HG02884 (cell line): ENCODE data around the gene LAX1.

Experiments
- ATAC-seq: cut with Tn5 transposase; IDR thresholded peaks from one replicate; pipeline ENCODE4 v1.9.1; 2021; ENCODE audit warnings: mild to moderate bottlenecking, moderate library complexity; ENCODE audit not compliant: unreplicated experiment

LAX1 gene

DNA sequence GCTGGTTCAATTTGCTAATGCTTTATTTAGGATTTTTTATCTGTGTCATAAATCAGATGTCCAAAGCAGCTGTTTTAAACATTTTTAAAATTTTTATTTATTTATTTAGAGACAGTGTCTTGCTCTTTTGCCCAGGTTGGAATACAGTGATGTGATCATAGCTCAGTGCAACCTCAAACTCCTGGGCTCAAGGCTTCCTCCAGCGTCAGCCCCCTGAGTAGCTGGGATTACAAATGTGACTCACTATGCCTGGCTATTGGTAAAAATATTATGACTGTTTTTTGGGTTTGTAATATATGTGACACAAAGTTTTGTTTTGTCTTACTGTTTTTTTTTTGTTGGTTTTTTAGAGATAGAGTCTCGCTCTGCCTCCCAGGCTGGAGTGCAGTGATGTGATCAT is 42.2 kb downstream of the LAX1 start:
- ATAC-seq: no peak

DNA sequence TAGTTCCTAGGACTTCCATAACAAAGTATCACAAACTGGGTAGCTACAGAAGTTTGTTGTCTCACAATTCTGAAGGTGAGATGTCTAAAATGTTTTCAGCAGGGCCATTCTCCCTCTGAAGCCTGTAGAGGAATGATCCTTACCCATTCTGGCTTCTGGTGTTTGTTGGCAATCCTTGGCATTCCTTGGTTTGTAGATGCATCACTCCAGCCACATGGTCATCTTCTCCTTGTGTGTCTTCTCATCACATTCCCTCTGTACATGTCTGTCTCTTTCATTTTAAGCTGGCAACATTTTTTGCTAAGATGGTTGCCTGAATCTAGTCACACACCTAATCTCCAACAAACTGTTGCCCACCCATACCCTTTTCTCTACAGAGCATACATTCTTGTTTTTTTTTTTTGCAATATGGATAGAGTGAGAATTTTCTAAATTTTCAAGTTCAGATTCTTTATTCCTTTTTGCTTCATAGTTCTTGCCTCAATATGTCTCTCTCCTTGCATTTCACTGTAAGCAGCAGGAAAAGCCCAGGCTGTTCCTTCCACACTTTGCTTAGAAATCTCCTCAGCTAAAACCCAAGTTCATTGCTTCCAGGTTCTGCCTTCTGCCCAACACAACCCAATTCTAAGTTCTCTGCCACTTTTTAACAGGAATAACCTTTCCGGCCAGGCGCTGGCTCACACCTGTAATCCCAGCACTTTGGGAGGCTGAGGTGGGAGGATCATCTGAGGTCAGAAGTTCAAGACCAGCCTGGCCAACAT is 48.8 kb downstream of the LAX1 start:
- ATAC-seq: no peak

DNA sequence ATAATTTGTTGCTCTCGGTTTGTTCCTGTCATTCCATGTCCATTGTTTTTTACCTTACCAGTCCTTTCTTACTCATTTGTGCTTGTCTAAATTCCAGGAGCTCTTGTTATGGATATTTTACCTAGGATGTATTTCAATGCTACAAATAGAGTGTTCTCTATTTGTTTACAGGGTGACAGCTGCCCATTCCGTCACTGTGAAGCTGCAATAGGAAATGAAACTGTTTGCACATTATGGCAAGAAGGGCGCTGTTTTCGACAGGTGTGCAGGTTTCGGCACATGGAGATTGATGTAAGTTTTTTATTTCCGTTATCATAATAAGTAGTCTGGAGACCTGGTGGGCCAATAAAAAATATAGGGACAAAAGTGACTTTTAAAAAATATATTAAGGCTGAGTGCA is 53.4 kb downstream of the LAX1 start:
- ATAC-seq: no peak

DNA sequence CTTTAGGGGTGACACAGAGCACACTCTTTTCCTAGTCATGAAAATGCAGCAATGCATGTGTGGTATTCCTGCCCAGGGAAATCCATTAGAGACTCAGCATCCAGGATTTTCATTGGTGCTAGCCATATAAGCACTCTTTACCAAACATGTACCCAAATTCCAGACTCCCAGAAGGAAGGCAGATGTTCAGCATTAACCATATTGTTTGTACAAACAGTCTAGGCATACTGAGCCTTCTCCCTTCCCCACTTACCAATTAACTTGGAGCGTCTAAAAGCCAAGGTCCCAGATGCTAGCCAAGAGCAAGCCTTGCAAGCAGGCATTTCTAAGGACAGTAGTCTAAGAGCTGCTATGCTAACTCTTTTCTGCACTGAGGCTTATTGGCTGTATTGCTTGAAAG is 58.3 kb downstream of the LAX1 start:
- no peak for ATAC-seq
